Activated CD4-positive, alpha-beta memory T cell treated with anti-CD3 and anti-CD28 coated beads for 36 hours (primary cell): Measurements from ENCODE around the gene SFXN3. TPM values are rescaled to one million over a fixed set of nuclear protein-coding genes. Genes with fewer than 3 reads are reported as not detected.

Experiments
- CTCF ChIA-PET: fragments of 350-600 bp; sonication (Branson Sonifier 250); formaldehyde crosslinking; loops from one replicate; lab custom pipeline; 2021; ENCODE audit warnings: antibody characterized with exemption, inconsistent platforms; lab: Charles Lee
- POLR2A ChIA-PET: fragments of 350-600 bp; sonication (Branson Sonifier 250); formaldehyde crosslinking; loops from one replicate; lab custom pipeline; 2021; ENCODE audit warnings: antibody characterized with exemption; lab: Charles Lee
- DNase-seq: peaks from one replicate; pipeline ENCODE4 v3.0.0-alpha.2; 2020
- H3K27ac Mint-ChIP-seq: one replicate; pipeline ENCODE4 v1.8.0; 2021; ENCODE audit warnings: mixed read lengths
- H3K27me3 Mint-ChIP-seq: one replicate; pipeline ENCODE4 v1.8.0; 2021; ENCODE audit warnings: mixed read lengths
- H3K36me3 Mint-ChIP-seq: one replicate; pipeline ENCODE4 v1.8.0; 2021; ENCODE audit warnings: mixed read lengths
- H3K4me1 Mint-ChIP-seq: one replicate; pipeline ENCODE4 v1.8.0; 2021; ENCODE audit warnings: low read depth, mixed read lengths
- H3K4me3 Mint-ChIP-seq: one replicate; pipeline ENCODE4 v1.8.0; 2021; ENCODE audit warnings: mild to moderate bottlenecking, mixed read lengths
- H3K9me3 Mint-ChIP-seq: one replicate; pipeline ENCODE4 v1.8.0; 2021; ENCODE audit warnings: mixed read lengths
- intact Hi-C: fragments of 100-400 bp; cut with micrococcal nuclease; formaldehyde crosslinking; loops from one replicate; pipeline ENCODE4 v1.15.1; 2023
- total RNA-seq, 2 experiments: library from RNA; stranded (reverse); gene quantifications; one replicate each; pipeline ENCODE4 v1.2.3, GENCODE V29; 2021

SFXN3 gene
- total RNA-seq, 2 experiments from 2014 or later = 40.4 to 41.9 TPM

DNA sequence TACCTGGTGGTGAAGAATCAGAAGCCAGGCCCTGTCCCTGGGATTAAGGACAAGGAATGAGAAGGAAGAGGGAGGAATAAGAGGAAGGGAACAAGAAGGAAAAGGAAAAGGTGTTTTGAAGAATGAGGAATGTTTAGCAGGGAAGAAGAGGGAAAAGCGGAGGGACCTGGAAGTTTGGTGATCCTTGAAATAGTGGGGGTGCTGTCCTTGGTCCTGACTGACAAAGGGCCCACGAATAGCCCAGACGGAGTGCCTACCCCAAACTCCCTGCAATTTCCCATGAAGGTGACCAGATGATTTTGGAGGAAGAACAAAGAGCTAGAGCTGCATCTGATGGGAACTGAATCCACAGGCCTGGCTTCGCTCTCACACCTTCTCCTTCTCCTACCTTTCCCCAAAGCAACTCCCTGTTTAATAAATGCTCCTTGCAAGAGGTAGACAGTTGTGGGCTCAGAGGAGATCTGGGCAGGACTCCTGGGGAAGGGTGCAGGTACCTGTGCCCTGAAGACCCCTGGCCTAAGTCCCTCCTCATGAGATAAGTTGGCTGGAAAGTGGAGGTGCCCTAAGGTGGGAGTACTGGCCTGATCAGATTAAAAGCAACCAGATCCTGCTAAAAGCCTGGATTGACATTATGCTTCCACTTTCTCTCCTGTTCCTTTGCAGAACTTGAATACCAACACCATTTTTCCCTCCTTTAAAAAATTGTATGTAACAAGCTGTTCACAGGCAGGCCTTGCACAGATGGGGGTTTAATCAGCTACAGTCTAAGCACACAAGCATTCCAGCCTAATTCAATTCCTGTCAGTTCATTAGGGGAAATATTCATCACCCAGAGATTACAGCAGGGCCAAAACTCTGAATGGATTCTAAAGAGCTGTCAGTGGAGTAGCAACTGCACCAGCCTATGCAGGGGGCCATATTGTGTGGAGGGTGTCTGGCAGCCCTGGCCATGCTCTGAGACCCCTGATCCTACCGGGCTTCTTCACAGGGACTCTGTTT, 50.2 kb downstream of the SFXN3 start:
- CTCF ChIA-PET = interaction anchor here (1.1 to 1.2 kb wide), 2 partner anchors 19 to 61 kb away, joined by 3 to 4 read pairs; no protein-coding TSS in a partner anchor
- no peak for DNase-seq
- H3K27me3 Mint-ChIP-seq = peaks cover 44% of the 10 kb centered on the region

DNA sequence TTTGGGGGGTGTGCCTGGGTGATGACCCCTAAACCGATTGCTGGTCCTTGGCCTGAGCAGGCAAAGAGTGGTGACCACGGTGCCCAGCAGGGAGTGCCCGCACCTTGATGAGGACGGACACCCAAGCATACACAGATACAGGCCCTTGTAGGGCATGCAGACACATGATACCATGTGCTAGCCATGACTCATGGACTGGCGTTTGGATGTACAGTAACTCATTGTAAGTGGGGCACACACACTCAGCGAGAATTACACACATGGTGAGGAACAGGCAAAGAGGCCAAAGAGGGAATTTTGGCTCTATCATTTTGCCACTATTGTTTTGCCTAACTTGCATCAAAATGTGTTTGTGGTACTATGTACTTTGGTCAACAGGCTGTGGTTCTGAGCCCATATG, 54.8 kb downstream of the SFXN3 start:
- intact Hi-C loops = no loop called here
- H3K9me3 Mint-ChIP-seq = no peaks in the 10 kb centered on the region
- no peak overlapping the region for H3K4me3 Mint-ChIP-seq
- H3K4me1 Mint-ChIP-seq = no peaks in the 10 kb centered on the region
- ChIA-PET CTCF (interaction anchor here (0.6 to 5.6 kb wide), 3 partner anchors 11 to 590 kb away, joined by 3 to 36 read pairs (median 6); no protein-coding TSS in a partner anchor), POLR2A (no interaction called here)
- peaks cover 53% of the 10 kb centered on the region for H3K27me3 Mint-ChIP-seq
- DNase-seq = no peak
- no peaks in the 10 kb centered on the region for H3K36me3 Mint-ChIP-seq
- no peak overlapping the region for H3K27ac Mint-ChIP-seq

More for the DNA sequence above, 50.2 kb downstream of the SFXN3 start:
- no peak overlapping the region for H3K27ac Mint-ChIP-seq
- H3K36me3 Mint-ChIP-seq = no peaks in the 10 kb centered on the region
- POLR2A ChIA-PET = no interaction called here
- H3K4me3 Mint-ChIP-seq = no peak overlapping the region
- intact Hi-C loops = no loop called here
- no peaks in the 10 kb centered on the region for H3K9me3 Mint-ChIP-seq
- no peaks in the 10 kb centered on the region for H3K4me1 Mint-ChIP-seq

DNA sequence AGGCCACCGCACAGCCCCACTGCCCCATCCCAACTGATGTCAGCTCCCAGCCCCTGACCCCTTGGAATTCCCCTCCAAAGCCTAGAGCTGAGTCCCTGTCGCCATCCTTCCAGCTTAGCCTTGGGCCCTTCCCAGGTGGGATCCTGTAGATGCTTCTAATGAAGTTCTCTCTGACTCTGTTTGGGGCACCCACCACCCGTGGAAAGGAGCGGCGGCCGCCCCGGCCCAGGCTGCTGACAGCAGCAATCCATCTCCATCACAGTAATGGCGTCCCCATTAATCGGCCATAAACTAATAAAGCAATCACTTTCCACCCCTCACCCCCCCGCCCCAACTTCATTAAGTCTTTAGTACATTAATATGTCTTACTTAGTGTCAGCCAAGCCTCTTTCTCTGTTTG, 56.3 kb downstream of the SFXN3 start:
- Mint-ChIP-seq H3K4me3 (no peak overlapping the region), H3K36me3 (no peaks in the 10 kb centered on the region), H3K27ac (no peak overlapping the region), H3K9me3 (no peaks in the 10 kb centered on the region), H3K4me1 (no peaks in the 10 kb centered on the region), H3K27me3 (peaks cover 49% of the 10 kb centered on the region)
- ChIA-PET CTCF (interaction anchor here (0.9 to 16.7 kb wide), 3 partner anchors 9 to 56 kb away, joined by 5 to 668 read pairs (median 36); no protein-coding TSS in a partner anchor), POLR2A (no interaction called here)
- intact Hi-C loops = no loop called here
- no peak for DNase-seq

DNA sequence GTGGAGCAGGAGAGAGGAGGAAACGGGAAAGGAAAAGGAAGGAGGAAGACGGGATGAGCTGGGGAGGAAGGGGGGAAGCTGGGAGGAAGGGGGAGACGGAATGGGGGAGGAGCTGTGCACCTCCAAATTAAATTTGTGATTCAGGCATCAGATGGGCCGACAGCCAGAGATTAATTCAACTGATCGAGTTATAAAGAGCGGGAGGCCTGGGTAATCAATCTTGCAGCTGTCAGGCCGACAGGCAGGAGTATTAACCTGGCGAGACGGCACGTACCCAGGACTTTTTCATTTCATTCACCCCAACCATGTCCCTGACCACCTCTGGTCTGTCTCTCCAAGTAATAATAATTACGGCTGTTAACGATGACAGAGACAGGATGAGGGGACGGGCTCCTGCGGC, 56.9 kb downstream of the SFXN3 start:
- POLR2A ChIA-PET = no interaction called here
- Mint-ChIP-seq H3K4me3 (no peak overlapping the region), H3K27ac (no peak overlapping the region), H3K27me3 (peaks cover 46% of the 10 kb centered on the region), H3K9me3 (no peaks in the 10 kb centered on the region), H3K36me3 (no peaks in the 10 kb centered on the region), H3K4me1 (no peaks in the 10 kb centered on the region)
- intact Hi-C loops = no loop called here
- CTCF ChIA-PET = interaction anchor here (0.8 to 16.7 kb wide), 3 partner anchors 9 to 55 kb away, joined by 3 to 668 read pairs (median 36); no protein-coding TSS in a partner anchor
- no peak for DNase-seq

DNA sequence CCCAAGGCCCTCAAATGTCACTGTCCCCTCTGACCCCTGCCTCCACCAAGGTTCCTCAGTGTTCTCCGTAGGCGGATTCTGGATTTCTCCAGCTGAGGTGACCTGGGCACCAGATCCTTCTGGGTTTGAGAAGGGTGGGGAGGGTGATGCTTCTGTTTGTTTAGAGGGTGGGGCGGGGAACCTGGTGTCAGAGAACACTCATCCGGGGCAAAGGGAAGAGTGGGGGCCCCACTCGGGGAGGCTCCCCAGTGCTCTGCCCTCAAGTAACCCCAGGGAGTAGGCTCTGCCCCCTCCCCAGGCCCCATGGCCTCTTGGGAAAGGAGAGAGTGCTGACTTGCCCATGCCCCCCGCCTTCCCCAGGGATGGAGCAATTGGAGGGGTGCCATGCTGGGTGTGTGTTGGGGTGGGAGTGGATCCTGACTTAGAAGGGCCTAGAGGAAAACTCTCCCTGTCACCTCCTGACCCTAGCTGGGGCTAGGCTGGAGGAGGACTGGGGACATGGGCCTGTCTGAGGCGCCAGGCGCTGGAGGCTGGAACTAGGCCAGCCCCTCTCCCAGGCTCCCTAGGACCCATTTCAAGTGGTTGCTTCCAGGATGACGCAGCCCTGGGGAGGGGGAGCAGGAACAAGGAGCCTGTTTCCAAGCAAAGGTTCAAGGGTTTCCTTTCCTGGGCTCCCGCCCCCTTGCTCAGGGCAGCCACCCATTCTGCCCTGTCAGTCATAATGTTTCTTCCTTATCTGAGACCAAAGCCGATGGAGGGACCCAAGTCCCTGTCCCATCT, 58.7 kb downstream of the SFXN3 start:
- intact Hi-C loops = no loop called here
- CTCF ChIA-PET = interaction anchor here (1.4 to 16.7 kb wide), 2 partner anchors 13 to 53 kb away, joined by 6 to 668 read pairs; no protein-coding TSS in a partner anchor

DNA sequence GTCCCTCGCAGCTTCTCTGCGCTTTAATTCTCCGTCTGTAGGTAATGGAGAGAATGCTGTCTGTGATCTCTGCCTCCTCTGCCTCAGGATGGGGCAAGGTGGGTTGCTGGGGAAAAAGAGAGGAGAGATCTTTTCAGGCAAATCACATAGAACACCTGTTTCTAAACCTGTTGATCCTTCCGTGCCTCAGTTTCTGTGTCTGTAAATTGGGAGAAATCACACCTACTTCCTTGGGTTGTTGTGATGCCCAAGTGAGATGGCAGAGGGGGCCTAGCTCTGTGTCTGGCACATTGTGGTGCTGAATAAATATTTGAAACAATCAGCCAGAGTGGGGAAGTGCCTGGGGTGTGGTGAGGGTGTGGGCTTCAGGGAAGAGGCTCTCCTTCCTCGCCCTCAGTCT, 59.6 kb downstream of the SFXN3 start:
- ChIA-PET CTCF (interaction anchor here (1.1 to 16.7 kb wide), 3 partner anchors 41 to 70 kb away, joined by 3 to 668 read pairs (median 5); no protein-coding TSS in a partner anchor), POLR2A (no interaction called here)
- H3K4me1 Mint-ChIP-seq = no peaks in the 10 kb centered on the region
- H3K9me3 Mint-ChIP-seq = no peaks in the 10 kb centered on the region
- no peak overlapping the region for H3K27ac Mint-ChIP-seq
- H3K27me3 Mint-ChIP-seq = peaks cover 42% of the 10 kb centered on the region
- H3K4me3 Mint-ChIP-seq = no peak overlapping the region
- H3K36me3 Mint-ChIP-seq = no peaks in the 10 kb centered on the region
- intact Hi-C loops = no loop called here
- no peak for DNase-seq

More for the DNA sequence above, 58.7 kb downstream of the SFXN3 start:
- H3K36me3 Mint-ChIP-seq = no peaks in the 10 kb centered on the region
- POLR2A ChIA-PET = no interaction called here
- H3K27ac Mint-ChIP-seq = no peak overlapping the region
- H3K27me3 Mint-ChIP-seq = peaks cover 42% of the 10 kb centered on the region
- no peak overlapping the region for H3K4me3 Mint-ChIP-seq
- no peaks in the 10 kb centered on the region for H3K9me3 Mint-ChIP-seq
- H3K4me1 Mint-ChIP-seq = no peaks in the 10 kb centered on the region
- DNase-seq = no peak

Other genes with a start within 250 kb of the SFXN3 start
- 10 to 100 TPM; 33.9 to 35.9 TPM for gene SLF2, start 118.3 kb upstream of the SFXN3 start, total RNA-seq
- under 1 TPM; 0.58 to 0.74 TPM for gene SEMA4G, start 61.7 kb upstream of the SFXN3 start, total RNA-seq
- 10 to 100 TPM; 47.0 to 50.1 TPM for gene MRPL43, start 43.7 kb upstream of the SFXN3 start, total RNA-seq
- 10 to 100 TPM; 12.8 to 14.0 TPM for gene TWNK, start 43.7 kb upstream of the SFXN3 start, total RNA-seq
- gene LZTS2, start 31.4 kb upstream of the SFXN3 start, total RNA-seq = 10 to 100 TPM; 12.0 to 12.5 TPM
- gene PDZD7, start 105 bp upstream of the SFXN3 start, total RNA-seq = under 1 TPM; 0.31 to 0.93 TPM
- 1 to 10 TPM in 1 of 2 experiments, under 1 TPM in 1; 0.58 to 1.3 TPM for gene KAZALD1, start 30.8 kb downstream of the SFXN3 start, total RNA-seq
- not detected for gene TLX1, start 100.1 kb downstream of the SFXN3 start, total RNA-seq
- gene LBX1, start 198.2 kb downstream of the SFXN3 start, total RNA-seq = not detected